GM12873 (cell line): ENCODE data around the gene ATG9A.

ENCODE experiments used
- CTCF ChIP-seq: IDR thresholded peaks from 2 replicates; pipeline ENCODE4 v1.5.1; 2012; ENCODE audit warnings: low read depth, mild to moderate bottlenecking, moderate library complexity, low read length, control low read depth; ENCODE audit not compliant: insufficient read depth; ENCODE audit errors: missing control alignments

Gene ATG9A

GRCh38 chr2:219245148-219245898, 15.9 kb upstream of the ATG9A start, which contains the start of the genes GLB1L and STK16:
Gene GLB1L, minus strand, starts transcription at chr2:219245444. Its CDS starts 1,871 bp downstream, at chr2:219243573.
Gene STK16, plus strand, starts transcription at chr2:219245479. Its CDS starts 521 bp downstream, at chr2:219246000.
- TF ChIP-seq CTCF, result no peak

DNA sequence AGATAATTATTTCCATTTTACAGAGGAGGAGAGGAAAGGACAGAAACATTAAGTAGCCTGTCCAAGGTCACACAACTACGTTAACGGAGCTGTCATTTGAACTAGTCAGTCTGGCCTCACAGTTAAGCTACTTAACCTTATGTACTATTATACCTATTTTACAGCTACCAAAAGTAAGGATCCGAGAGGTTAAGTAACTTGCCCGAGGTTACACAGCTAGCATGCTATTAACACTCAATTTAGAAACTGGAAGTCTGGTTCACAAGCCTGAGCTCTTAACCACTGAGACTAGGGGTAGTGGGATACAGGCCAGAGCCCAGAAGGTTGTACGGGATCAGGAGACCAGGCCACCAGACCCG, 15.3 kb upstream of the ATG9A start:
- no peak for TF ChIP-seq CTCF

DNA sequence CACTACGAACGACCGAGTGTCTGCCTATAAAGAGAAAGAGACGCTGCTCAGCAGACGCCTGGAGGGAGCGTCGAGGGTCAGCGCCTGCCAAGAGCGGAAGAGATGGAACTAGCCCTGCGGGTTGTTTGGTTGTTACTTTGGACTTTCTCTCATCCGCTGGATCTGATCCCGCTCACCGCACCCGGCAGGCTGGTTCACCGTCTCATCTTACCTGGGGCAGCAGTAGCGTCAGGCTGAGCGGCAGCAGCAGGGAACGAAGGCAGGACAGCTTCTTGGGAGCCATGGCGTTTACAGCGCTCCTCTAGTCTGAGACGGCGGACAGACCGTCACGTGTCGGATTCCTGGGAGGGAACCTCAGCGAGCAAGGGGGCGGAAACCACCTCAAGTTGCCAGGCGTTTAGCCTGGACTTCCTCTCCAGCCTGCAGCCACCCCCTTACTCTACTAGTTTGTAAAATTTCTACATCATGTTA, 13.9 kb upstream of the ATG9A start:
- no peak for TF ChIP-seq CTCF

DNA sequence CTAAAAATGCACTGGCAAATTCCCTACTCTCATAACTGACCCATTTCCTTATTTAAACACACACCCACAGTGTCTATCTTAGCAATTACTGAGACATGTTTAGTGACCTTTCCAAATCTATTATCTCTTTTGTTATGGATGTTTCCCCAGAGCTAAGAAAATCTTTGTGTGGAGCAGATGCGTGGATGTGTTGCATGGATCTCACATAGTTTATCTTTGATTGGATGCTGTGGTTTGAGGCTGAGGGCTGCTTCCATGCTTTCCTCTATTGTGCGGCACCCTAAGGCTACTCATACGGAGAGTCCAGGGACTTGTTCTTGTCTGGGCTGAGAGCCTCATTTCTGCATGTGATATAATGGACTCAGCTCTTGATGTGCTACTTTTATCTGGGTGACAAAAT, 4.9 kb upstream of the ATG9A start:
- no peak for TF ChIP-seq CTCF

GRCh38 chr2:219230059-219230540, 664 bp upstream of the ATG9A start:
- TF ChIP-seq CTCF, result no peak

- TF ChIP-seq CTCF, result no peak
These were observed 528 bp downstream of the ATG9A start for GRCh38 chr2:219228911-219229304.

- no peak for TF ChIP-seq CTCF
These were observed 1.2 kb downstream of the ATG9A start for GRCh38 chr2:219228041-219228910.
